Pancreas (tissue), 10 donors: ENCODE measurements around the gene MAPKAPK2. TPM values are rescaled to one million over a fixed set of nuclear protein-coding genes. Genes with fewer than 3 reads are reported as not detected.

ENCODE experiments used
- ATAC-seq, 4 donors: fragments of 200-7000 bp; cut with Tn5 transposase; one replicate each; pipeline versions ENCODE4 v1.8.0 to v1.9.1; 2020; ENCODE audit warnings: mild to moderate bottlenecking in 4 of 4, moderate library complexity in 4 of 4
- DNase-seq, 6 donors: peaks; one replicate each; pipeline ENCODE4 v3.0.0-alpha.2; 2020
- FAIRE-seq: peaks from 2 replicates; lab custom pipeline; 2012; peaks lifted over from hg19 to GRCh38; lab: Jason Lieb, UNC
- H3K27ac ChIP-seq, 4 donors: fragments of 200-600 bp; sonication (generic); 1 replicate in 3 of 4; 2 replicates in 1 of 4; pipeline versions ENCODE4 v1.5.0 to v1.8.0; 2020
- H3K27me3 ChIP-seq, 4 donors: fragments of 200-600 bp; one replicate each; pipeline ENCODE4 v1.8.0; 2021
- H3K36me3 ChIP-seq, 3 donors: fragments of 200-600 bp; sonication (generic) in 1 of 3; one replicate each; pipeline versions ENCODE4 v1.5.0 to v1.8.0; 2020 to 2021
- H3K4me1 ChIP-seq, 3 donors: fragments of 200-600 bp; one replicate each; pipeline ENCODE4 v1.8.0; 2021
- H3K4me3 ChIP-seq, 4 donors: fragments of 200-600 bp; sonication (generic) in 2 of 4; one replicate each; pipeline versions ENCODE4 v1.5.0 to v1.8.0; 2020 to 2021
- H3K9me3 ChIP-seq, 4 donors: fragments of 200-600 bp; one replicate each; pipeline ENCODE4 v1.8.0; 2021
- CTCF ChIP-seq, 4 donors: fragments of 200-600 bp; sonication (generic) in 3 of 4; IDR thresholded peaks; one replicate each; pipeline versions ENCODE4 v1.5.0 to v1.8.0; 2021; ENCODE audit warnings: antibody characterized with exemption in 4 of 4
- WGBS, 2 donors: extraction: QIAGEN DNeasy Blood & Tissue Kit; methylation state at CpG; one replicate each; pipeline ENCODE4 v1.1.7; 2013; 5-methylcytosine and 5-hydroxymethylcytosine counted together
- intact Hi-C, 3 donors: fragments of 100-400 bp; cut with DNase I; formaldehyde crosslinking; loops; one replicate each; pipeline versions ENCODE4 v1.11.1 to v1.14.2; 2022
- polyA plus RNA-seq, 2 donors: library from polyadenylated mRNA; stranded (reverse); fragments of 200-250 nt; gene quantifications; one replicate each; pipeline ENCODE4 v1.2.3, GENCODE V29; 2013
- total RNA-seq, 6 donors: library from RNA; stranded (reverse); fragmentation: NEBNext Ultra II Directional in 4 of 6; extraction: Animal tissue kit (Norgen Biotek cat#: 25700) in 4 of 6; gene quantifications; one replicate each; pipeline versions ENCODE4 v1.2.1 to v1.2.4, GENCODE V29; 2021 to 2023
- donor health status: healthy with polysubstance abuse.
- donor health status: DM: no; HTN: no; CAD: no; lungs with moderate emphysema.
- donor health status: DM: no; HTN: no; CAD: no.
- donor health status: control.
- donor health status: control.
- donor health status: Bipolar disorder and iron deficiency.
- donor health status: DM: yes; HTN: yes; CAD: no.
- donor health status: DM: no; HTN: no; CAD: no.
- donor health status: DM: no; HTN: no; CAD: no.
- donor health status: DM: yes; HTN: yes; CAD: no.

Gene MAPKAPK2
- total and polyA plus RNA-seq, 8 donors = 28.3 to 55.7 (median 35.1) TPM

- no peak overlapping the region for H3K4me3 ChIP-seq
- H3K27ac ChIP-seq = no peak overlapping the region
- DNase-seq (no peak), FAIRE-seq (no peak), ATAC-seq (no peak)
- no peak for TF ChIP-seq CTCF (IDR thresholded peaks at IDR 0.05)
- 69 to 88% methylated on average over 2 of the region's 2 CpGs for WGBS, 2 donors
- intact Hi-C loops = no loop called here
- H3K4me1 ChIP-seq = peaks cover 23 to 46% (median 30%) of the 10 kb centered on the region in 3 donors
- no peaks in the 10 kb centered on the region for H3K27me3 ChIP-seq
- H3K36me3 ChIP-seq = no peaks in the 10 kb centered on the region
- H3K9me3 ChIP-seq = no peaks in the 10 kb centered on the region
These were observed 13.3 kb downstream of the MAPKAPK2 start for GRCh38 chr1:206698011-206698410.

GRCh38 chr1:206699000-206699586 lies 14.4 kb downstream of the MAPKAPK2 start:
- DNase-seq (no peak), FAIRE-seq (no peak), ATAC-seq (peak in 1 of 4 donors; percentile 10)
- intact Hi-C loops = no loop called here
- Histone ChIP-seq H3K9me3 (no peaks in the 10 kb centered on the region), H3K36me3 (no peaks in the 10 kb centered on the region), H3K4me1 (peaks cover 16 to 42% (median 21%) of the 10 kb centered on the region in 3 donors), H3K27ac (no peak overlapping the region), H3K4me3 (no peak overlapping the region), H3K27me3 (no peaks in the 10 kb centered on the region)
- WGBS, 2 donors = 86 to 92% methylated on average over 7 of the region's 7 CpGs
- no peak for TF ChIP-seq CTCF (IDR thresholded peaks at IDR 0.05)

- ATAC-seq (peak in 3 of 4 donors; percentile 36 to 47 (median 42)), DNase-seq (no peak), FAIRE-seq (no peak)
- H3K4me1 ChIP-seq = peaks cover 15 to 41% (median 17%) of the 10 kb centered on the region in 3 donors
- 66 to 78% methylated on average over 4 of the region's 4 CpGs for WGBS, 2 donors
- no peaks in the 10 kb centered on the region for H3K36me3 ChIP-seq
- no peak overlapping the region for H3K4me3 ChIP-seq
- intact Hi-C loops = no loop called here
- H3K9me3 ChIP-seq = no peaks in the 10 kb centered on the region
- no peak for TF ChIP-seq CTCF (IDR thresholded peaks at IDR 0.05)
- H3K27me3 ChIP-seq = no peaks in the 10 kb centered on the region
- no peak overlapping the region for H3K27ac ChIP-seq
These were observed 14.9 kb downstream of the MAPKAPK2 start for GRCh38 chr1:206699626-206700025.

- Histone ChIP-seq H3K27me3 (no peaks in the 10 kb centered on the region), H3K4me3 (no peak overlapping the region), H3K36me3 (no peaks in the 10 kb centered on the region), H3K9me3 (no peaks in the 10 kb centered on the region), H3K27ac (peak overlapping the region in 1 of 4 donors; percentile 2), H3K4me1 (peaks cover 12 to 47% (median 19%) of the 10 kb centered on the region in 3 donors)
- intact Hi-C loops = no loop called here
- peak in 3 of 4 donors; percentile 26 to 52 (median 36) for ATAC-seq
- TF ChIP-seq CTCF (IDR thresholded peaks at IDR 0.05) = no peak
- no peak for DNase-seq
- FAIRE-seq = no peak
- 10 to 15% methylated on average over 2 of the region's 2 CpGs for WGBS, 2 donors
These were observed 15.8 kb downstream of the MAPKAPK2 start for GRCh38 chr1:206700445-206701036.

GRCh38 chr1:206702260-206702659 lies 17.6 kb downstream of the MAPKAPK2 start:
- 86 to 88% methylated on average over 7 of the region's 7 CpGs for WGBS, 2 donors
- Histone ChIP-seq H3K36me3 (no peaks in the 10 kb centered on the region), H3K4me1 (peaks cover 12 to 41% (median 19%) of the 10 kb centered on the region in 3 donors), H3K4me3 (no peak overlapping the region), H3K9me3 (no peaks in the 10 kb centered on the region), H3K27me3 (no peaks in the 10 kb centered on the region), H3K27ac (no peak overlapping the region)
- no peak for ATAC-seq
- intact Hi-C loops = no loop called here
- peak in 1 of 6 donors; percentile 31 for DNase-seq
- no peak for FAIRE-seq
- no peak for TF ChIP-seq CTCF (IDR thresholded peaks at IDR 0.05)
